HFFc6 (cell line): ENCODE measurements around the gene AHCY. TPM values are rescaled to one million over a fixed set of nuclear protein-coding genes. Genes with fewer than 3 reads are reported as not detected.
A peak's percentile ranks its signal among the peaks of the same experiment; 100 is the strongest.

Experiments used
- DNase-seq: peaks from one replicate; pipeline ENCODE4 v3.0.0-alpha.2; 2018
- H3K27ac Mint-ChIP-seq: 2 replicates; pipeline ENCODE4 v1.8.0; 2020; ENCODE audit warnings: mild to moderate bottlenecking, mixed read lengths
- H3K27me3 Mint-ChIP-seq: 2 replicates; pipeline ENCODE4 v1.8.0; 2021; ENCODE audit warnings: mild to moderate bottlenecking, moderate library complexity, mixed read lengths; ENCODE audit not compliant: insufficient read depth
- H3K36me3 Mint-ChIP-seq: 2 replicates; pipeline ENCODE4 v1.8.0; 2021; ENCODE audit warnings: low read depth, mixed read lengths
- H3K4me1 Mint-ChIP-seq: 2 replicates; pipeline ENCODE4 v1.8.0; 2020; ENCODE audit warnings: low read depth, mixed read lengths
- H3K4me3 Mint-ChIP-seq: 2 replicates; pipeline ENCODE4 v1.8.0; 2020; ENCODE audit warnings: mild to moderate bottlenecking, moderate library complexity, mixed read lengths
- H3K9me3 Mint-ChIP-seq: 2 replicates; pipeline ENCODE4 v1.8.0; 2020; ENCODE audit warnings: mild to moderate bottlenecking, mixed read lengths
- total RNA-seq, 6 experiments: library from RNA; stranded (reverse); fragmentation: NEBNext Ultra II Directional; extraction: Animal tissue kit (Norgen Biotek cat#: 25700); gene quantifications; 2 replicates in 1 of 6; 3 replicates in 5 of 6; pipeline ENCODE4 v1.2.3, GENCODE V29; 2021
- TF ChIP-seq, protein P1 (sequence below): fragments of 200-600 bp; sonication (generic); IDR thresholded peaks from 2 replicates; pipeline ENCODE4 v1.5.0; 2021; ENCODE audit warnings: antibody characterized with exemption, mild to moderate bottlenecking

The AHCY gene
- total RNA-seq, 6 experiments from 2014 or later: 104 to 150 (median 109) TPM

DNA sequence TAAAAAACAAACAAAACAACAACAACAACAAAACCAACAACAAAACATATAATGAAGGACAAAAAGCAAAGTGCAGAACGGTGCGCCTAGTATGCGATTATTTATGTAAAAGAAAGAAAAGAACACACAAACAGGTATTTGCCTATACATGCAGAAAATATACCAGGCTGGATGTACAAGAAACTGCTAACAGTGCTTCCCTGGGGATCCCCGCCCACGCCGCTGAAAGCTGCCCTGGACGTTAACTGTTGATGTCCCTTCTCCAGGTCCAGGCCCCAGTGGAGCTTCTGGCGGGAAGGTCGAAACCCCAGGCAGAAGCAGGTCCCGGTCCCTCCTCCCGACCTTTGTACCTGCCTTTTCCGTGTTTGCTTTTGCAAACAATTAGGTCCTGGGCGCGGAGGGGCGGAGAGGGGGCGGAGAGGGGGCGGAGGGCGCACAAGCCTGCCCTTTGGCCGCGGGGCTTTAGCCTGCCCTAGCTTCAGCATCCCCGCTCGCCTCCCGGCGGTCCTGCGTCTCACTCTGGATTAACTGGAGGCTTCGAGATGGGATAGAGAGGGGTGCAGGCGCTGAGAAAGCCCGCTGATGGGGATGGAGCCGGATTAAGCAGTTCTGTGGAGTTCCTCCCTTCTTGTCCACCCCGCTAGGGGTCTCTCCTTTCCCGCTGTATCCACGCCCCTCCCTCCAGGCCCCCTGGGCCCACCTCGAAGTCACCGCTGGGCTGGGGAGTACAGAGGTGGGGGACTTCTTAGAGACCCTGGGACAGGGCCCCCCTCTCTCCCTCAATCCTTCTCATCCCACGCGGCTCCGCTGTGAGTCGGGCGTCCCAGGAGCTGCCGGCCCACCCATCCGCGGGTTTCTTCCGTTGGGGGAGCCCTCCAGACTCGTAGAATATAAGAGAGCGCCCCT, 8.2 kb upstream of the AHCY start:
- TF ChIP-seq, protein P1, sequence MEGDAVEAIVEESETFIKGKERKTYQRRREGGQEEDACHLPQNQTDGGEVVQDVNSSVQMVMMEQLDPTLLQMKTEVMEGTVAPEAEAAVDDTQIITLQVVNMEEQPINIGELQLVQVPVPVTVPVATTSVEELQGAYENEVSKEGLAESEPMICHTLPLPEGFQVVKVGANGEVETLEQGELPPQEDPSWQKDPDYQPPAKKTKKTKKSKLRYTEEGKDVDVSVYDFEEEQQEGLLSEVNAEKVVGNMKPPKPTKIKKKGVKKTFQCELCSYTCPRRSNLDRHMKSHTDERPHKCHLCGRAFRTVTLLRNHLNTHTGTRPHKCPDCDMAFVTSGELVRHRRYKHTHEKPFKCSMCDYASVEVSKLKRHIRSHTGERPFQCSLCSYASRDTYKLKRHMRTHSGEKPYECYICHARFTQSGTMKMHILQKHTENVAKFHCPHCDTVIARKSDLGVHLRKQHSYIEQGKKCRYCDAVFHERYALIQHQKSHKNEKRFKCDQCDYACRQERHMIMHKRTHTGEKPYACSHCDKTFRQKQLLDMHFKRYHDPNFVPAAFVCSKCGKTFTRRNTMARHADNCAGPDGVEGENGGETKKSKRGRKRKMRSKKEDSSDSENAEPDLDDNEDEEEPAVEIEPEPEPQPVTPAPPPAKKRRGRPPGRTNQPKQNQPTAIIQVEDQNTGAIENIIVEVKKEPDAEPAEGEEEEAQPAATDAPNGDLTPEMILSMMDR: peak; percentile 45
- no peak overlapping the region for H3K27ac Mint-ChIP-seq
- peak overlapping the region; percentile 74 for H3K4me3 Mint-ChIP-seq
- no peak for DNase-seq
- H3K36me3 Mint-ChIP-seq: peaks cover 9% of the 10 kb centered on the region; the same call in 1 of the 2 replicates
- peaks cover 47% of the 10 kb centered on the region for H3K4me1 Mint-ChIP-seq
- H3K9me3 Mint-ChIP-seq: no peaks in the 10 kb centered on the region; the same call in 1 of the 2 replicates
- H3K27me3 Mint-ChIP-seq: peaks cover 2% of the 10 kb centered on the region; the same call in 1 of the 2 replicates

DNA sequence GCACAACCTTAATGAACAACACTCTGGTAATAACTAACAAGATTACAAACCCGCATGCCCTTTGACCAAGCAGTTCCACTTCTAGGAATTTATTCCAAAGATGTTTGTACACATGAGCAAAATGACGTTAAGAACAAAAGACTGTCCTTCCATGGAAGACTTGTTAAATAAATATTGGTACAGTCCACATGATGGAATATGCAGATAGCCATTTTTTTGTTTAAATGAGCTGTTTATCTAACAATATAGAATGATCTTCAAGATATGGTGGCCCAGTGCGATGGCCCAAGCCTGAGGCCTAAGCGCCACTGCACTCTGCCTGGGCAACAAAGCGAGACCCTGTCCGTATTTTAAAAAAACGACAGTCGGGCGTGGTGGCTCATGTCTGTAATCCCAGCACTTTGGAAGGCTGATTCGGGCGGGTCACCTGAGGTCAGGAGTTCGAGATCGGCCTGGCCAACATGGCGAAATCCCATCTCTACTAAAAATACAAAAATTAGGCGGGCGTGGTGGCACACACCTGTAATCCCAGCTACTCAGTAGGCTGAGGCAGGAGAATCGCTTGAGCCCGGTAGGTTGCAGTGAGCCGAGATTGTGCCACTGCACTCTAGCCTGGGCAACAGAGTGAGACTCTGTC, 7.4 kb upstream of the AHCY start:
- DNase-seq: no peak
- H3K4me1 Mint-ChIP-seq: peaks cover 39% of the 10 kb centered on the region
- H3K27me3 Mint-ChIP-seq: peaks cover 2% of the 10 kb centered on the region; the same call in 1 of the 2 replicates
- H3K9me3 Mint-ChIP-seq: no peaks in the 10 kb centered on the region; the same call in 1 of the 2 replicates
- H3K27ac Mint-ChIP-seq: no peak overlapping the region
- peaks cover 2% of the 10 kb centered on the region; the same call in 1 of the 2 replicates for H3K36me3 Mint-ChIP-seq
- TF ChIP-seq, protein P1: no peak
- H3K4me3 Mint-ChIP-seq: no peak overlapping the region

DNA sequence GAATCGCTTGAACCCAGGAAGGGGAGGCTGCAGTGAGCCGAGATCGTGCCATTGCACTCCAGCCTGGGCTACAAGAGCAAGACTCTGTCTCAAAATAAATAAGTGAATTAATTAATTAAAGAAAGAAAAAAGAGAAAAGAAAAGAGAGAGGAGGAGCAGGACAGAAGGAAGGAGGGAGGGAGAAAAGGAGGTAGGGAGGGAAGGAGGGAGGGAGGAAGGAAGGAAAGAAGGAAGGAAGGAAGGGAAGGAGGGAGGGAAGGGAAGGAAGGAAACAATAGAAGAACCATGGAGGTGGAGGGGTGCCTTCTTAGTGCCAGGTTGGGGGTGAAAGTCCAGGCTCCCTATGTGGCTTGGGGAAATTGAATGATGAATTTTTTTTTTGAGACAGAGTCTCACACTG, 6.5 kb upstream of the AHCY start:
- H3K27ac Mint-ChIP-seq: no peak overlapping the region
- TF ChIP-seq, protein P1: no peak
- no peak overlapping the region for H3K4me3 Mint-ChIP-seq
- peaks cover 32% of the 10 kb centered on the region for H3K4me1 Mint-ChIP-seq
- no peaks in the 10 kb centered on the region; the same call in 1 of the 2 replicates for H3K9me3 Mint-ChIP-seq
- no peaks in the 10 kb centered on the region for H3K36me3 Mint-ChIP-seq
- no peak for DNase-seq
- H3K27me3 Mint-ChIP-seq: no peaks in the 10 kb centered on the region; the same call in 1 of the 2 replicates

DNA sequence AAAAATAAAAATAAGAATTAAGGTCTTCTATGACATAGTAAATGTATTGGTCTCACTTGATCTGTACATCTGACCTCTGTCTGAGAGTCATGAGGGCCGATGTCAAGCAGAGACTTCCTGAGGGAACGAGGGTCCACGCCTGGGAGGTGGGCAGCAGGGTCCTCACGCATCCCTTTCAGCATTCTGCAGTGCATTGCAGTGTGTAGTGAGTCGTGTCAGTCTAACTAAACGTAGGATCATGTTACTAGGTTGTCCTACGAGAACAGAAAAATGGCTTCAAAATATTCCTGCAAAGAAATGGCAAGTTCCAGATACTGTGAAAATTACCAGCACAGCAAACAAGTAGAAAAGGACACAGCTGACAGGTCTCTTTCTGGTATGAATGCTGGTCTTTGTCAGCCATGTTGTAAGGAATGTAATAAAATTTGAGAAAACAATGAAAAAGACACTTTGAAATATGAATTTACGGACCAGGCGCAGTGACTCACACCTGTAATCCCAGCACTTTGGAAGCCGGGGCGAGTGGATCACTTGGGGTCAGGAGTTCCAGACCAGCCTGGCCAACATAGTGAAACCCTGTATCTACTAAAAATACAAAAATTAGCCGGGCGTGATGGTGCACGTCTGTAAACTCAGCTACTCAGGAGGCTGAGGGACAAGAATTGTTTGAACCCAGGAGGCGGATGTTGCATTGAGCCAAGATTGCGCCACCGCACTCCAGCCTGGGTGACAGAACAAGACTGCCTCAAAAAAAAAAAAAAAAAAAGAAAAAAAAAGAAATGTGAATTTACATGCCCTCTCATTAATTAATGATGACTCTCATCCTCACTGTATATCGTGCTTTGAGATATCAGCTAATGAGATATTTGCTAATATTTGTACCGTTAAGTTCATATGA, 2.4 kb upstream of the AHCY start:
- Mint-ChIP-seq H3K9me3 (no peaks in the 10 kb centered on the region), H3K4me3 (no peak overlapping the region), H3K27me3 (peaks cover 4% of the 10 kb centered on the region; the same call in 1 of the 2 replicates), H3K4me1 (peaks cover 11% of the 10 kb centered on the region), H3K27ac (no peak overlapping the region), H3K36me3 (peaks cover 5% of the 10 kb centered on the region; the same call in 1 of the 2 replicates)
- DNase-seq: no peak
- TF ChIP-seq, protein P1: no peak

DNA sequence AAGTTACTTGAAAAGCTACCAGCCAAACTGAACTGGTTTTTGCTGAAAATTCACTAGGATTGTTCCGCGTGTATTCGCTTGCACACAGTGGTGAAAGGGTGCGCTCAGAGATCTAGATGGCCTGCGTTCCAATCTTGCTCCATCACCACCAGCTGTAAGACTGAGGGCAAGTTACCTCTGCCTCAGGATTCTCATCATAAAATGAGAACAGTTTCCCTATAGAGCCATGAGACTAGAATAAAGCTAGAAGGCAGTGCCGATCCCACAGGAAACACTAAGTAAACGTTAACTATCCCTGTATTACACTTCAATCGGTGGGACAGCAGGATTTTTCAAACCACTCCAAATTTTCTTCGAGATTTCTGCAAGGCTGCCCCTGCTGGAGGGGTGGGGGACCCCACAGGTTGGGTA, 838 bp downstream of the AHCY start:
- no peaks in the 10 kb centered on the region for H3K9me3 Mint-ChIP-seq
- peak overlapping the region; percentile 94; the same call in 1 of the 2 replicates for H3K4me3 Mint-ChIP-seq
- peaks cover 4% of the 10 kb centered on the region; the same call in 1 of the 2 replicates for H3K27me3 Mint-ChIP-seq
- H3K27ac Mint-ChIP-seq: peak overlapping the region; percentile 91
- TF ChIP-seq, protein P1: peak; percentile 56; the same call in 1 of the 2 replicates
- DNase-seq: peak; percentile 21
- peaks cover 5% of the 10 kb centered on the region; the same call in 1 of the 2 replicates for H3K36me3 Mint-ChIP-seq
- H3K4me1 Mint-ChIP-seq: peaks cover 11% of the 10 kb centered on the region
